NCI-H2196 (cell line): ENCODE results near the gene SPATA31A3.
"Not testable (repeated sequence)": the region's sequence is repeated elsewhere in the genome, so short reads cannot be mapped to it uniquely, and the experiment has no call there.

ENCODE experiments used
- DNase-seq: peaks from one replicate; lab custom pipeline; 2025; ENCODE audit not compliant: unreplicated experiment; lab: John Stamatoyannopoulos, UW

Gene SPATA31A3

GRCh38 chr9:66992450-66992849, at the start of gene SPATA31A3:
Gene SPATA31A3, minus strand, starts transcription at chr9:66992550. Its CDS starts 29 bp downstream, at chr9:66992521.
- not testable (repeated sequence) for DNase-seq

- not testable (repeated sequence) for DNase-seq
These were observed 39.8 kb downstream of the SPATA31A3 start for GRCh38 chr9:66952576-66952975.

GRCh38 chr9:66942400-66943155, 49.8 kb downstream of the SPATA31A3 start:
- DNase-seq, result not testable (repeated sequence)

GRCh38 chr9:66939878-66940830, 52.2 kb downstream of the SPATA31A3 start:
- not testable (repeated sequence) for DNase-seq

- not testable (repeated sequence) for DNase-seq
These were observed 54.0 kb downstream of the SPATA31A3 start for GRCh38 chr9:66938322-66938721.

GRCh38 chr9:66937662-66938061, 54.7 kb downstream of the SPATA31A3 start:
- not testable (repeated sequence) for DNase-seq
